Measurements from ENCODE around the gene TFEB. TPM values are rescaled to one million over a fixed set of nuclear protein-coding genes. Genes with fewer than 3 reads are reported as not detected.

TFEB gene
- total and polyA plus RNA-seq, 10 of the 15 experiments (the other 5 are each of a cell fraction or from before 2014, with no cell fraction given): 0.84 to 108 (median 60.8) TPM

DNA sequence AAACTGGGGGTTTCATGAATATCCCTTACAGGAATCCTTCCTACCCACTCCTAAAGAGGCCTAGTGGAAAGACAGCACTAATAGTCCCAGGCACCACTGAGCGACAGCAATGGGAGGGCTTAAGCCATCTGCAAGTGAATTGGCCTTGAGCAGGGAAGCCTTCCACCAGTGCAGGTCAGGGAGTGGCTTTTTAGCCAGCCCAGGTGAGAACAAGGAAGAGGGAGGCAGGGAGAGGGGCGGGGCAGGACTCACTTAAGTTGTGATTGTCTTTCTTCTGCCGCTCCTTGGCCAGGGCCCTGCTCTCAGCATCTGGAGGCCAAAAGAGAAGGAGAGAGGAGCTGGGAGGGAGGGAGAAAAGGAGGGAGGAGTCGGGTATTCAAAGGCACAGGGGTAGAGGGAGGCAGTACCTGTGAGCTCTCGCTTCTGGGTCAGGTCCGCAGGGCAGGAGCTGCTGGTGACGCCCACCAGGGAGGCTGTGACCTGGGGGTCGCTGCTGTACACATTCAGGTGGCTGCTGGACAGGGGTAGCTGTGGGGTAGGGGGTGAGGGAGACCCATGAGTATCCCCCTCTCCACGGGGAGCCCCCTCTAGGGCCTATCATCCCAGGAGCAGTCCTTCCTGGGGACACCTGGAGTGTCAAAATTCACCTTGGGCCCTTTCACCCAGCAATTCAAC lies 47.8 kb downstream of the TFEB start:
- SMC1A ChIA-PET (ENCODE audit: uncharacterized antibody, unreplicated experiment): no interaction called here

More for the DNA sequence above, 47.8 kb downstream of the TFEB start:
- ChIA-PET POLR2A (no interaction called here), CTCF (interaction anchor here (1.1 to 1.7 kb wide), 2 partner anchors 18 to 79 kb away, joined by 3 to 8 read pairs; no protein-coding TSS in a partner anchor), RAD21 (ENCODE audit: unreplicated experiment) (interaction anchor here (1.3 to 2.2 kb wide), 2 partner anchors 18 to 46 kb away, joined by 4 to 7 read pairs; no protein-coding TSS in a partner anchor)
- in situ Hi-C loops (cut with MboI) (loop anchor here (10.0 kb wide), 1 partner anchor 83 kb away; no protein-coding TSS in a partner anchor), intact Hi-C loops (cut with micrococcal nuclease; ENCODE audit: unreplicated experiment) (no loop called here)
- DNase-seq (ENCODE audit: low read depth, low spot score) (no peak), ATAC-seq (no peak), FAIRE-seq (no peak)
- H3K79me2 ChIP-seq (ENCODE audit: control insufficient read depth, insufficient read depth, low read length): peaks cover 1% of the 10 kb centered on the region
- H3K27ac ChIP-seq (ENCODE audit: control insufficient read depth, insufficient read depth): no peak overlapping the region
- no peak overlapping the region for H3K9ac ChIP-seq (ENCODE audit: control insufficient read depth, insufficient read depth, low read length)
- no peaks in the 10 kb centered on the region for H4K20me1 ChIP-seq (ENCODE audit: control insufficient read depth, insufficient read depth)
- H3K9me3 ChIP-seq (replicated peaks; ENCODE audit: control insufficient read depth, insufficient read depth, low read length): no peaks in the 10 kb centered on the region
- H3K4me1 ChIP-seq (ENCODE audit: control insufficient read depth, insufficient read depth, low read length): no peaks in the 10 kb centered on the region
- H3K4me3 ChIP-seq: no peak overlapping the region
- BruUV-seq (replicated peaks): no TSS peak
- 93% methylated on average over 9 of the region's 9 CpGs for WGBS (ENCODE audit: insufficient coverage, insufficient replicate concordance, low lambda C conversion rate, missing lambda C conversion rate)
- TF ChIP-seq, protein P1, sequence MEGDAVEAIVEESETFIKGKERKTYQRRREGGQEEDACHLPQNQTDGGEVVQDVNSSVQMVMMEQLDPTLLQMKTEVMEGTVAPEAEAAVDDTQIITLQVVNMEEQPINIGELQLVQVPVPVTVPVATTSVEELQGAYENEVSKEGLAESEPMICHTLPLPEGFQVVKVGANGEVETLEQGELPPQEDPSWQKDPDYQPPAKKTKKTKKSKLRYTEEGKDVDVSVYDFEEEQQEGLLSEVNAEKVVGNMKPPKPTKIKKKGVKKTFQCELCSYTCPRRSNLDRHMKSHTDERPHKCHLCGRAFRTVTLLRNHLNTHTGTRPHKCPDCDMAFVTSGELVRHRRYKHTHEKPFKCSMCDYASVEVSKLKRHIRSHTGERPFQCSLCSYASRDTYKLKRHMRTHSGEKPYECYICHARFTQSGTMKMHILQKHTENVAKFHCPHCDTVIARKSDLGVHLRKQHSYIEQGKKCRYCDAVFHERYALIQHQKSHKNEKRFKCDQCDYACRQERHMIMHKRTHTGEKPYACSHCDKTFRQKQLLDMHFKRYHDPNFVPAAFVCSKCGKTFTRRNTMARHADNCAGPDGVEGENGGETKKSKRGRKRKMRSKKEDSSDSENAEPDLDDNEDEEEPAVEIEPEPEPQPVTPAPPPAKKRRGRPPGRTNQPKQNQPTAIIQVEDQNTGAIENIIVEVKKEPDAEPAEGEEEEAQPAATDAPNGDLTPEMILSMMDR (IDR thresholded peaks at IDR 0.05 in 2 of 3, conservative IDR thresholded peaks at IDR 0.05 in 1 of 3; ENCODE audit: control insufficient read depth in 2 of 3, extremely low read depth in 1 of 3, insufficient read depth in 1 of 3, low read depth in 3 of 3, low read length in 3 of 3): no peak
- TF ChIP-seq ZNF217 (IDR thresholded peaks at IDR 0.05) (no peak), RFX5 (IDR thresholded peaks at IDR 0.05; ENCODE audit: low read depth, low read length) (no peak), SREBF2 (IDR thresholded peaks at IDR 0.05; ENCODE audit: low read length) (no peak)
- no peaks in the 10 kb centered on the region for H3K27me3 ChIP-seq (replicated peaks in 1 of 2; ENCODE audit: control insufficient read depth in 2 of 2, insufficient read depth in 2 of 2, low read length in 1 of 2)
- no peak overlapping the region for H2AFZ ChIP-seq (ENCODE audit: control insufficient read depth, low read depth, low read length)
- no peak overlapping the region for H3K4me2 ChIP-seq (ENCODE audit: control insufficient read depth, insufficient read depth)
- peaks cover 13 to 48% of the 10 kb centered on the region in 2 experiments; a peak in 3 of 4 replicates for H3K36me3 ChIP-seq (ENCODE audit: control insufficient read depth in 2 of 2, insufficient read depth in 2 of 2, low read length in 1 of 2)

Measured in GM12878 (cell line).